ENCODE measurements around the gene VMO1. TPM values are rescaled to one million over a fixed set of nuclear protein-coding genes. Genes with fewer than 3 reads are reported as not detected.
"Not testable (repeated sequence)": the region's sequence is repeated elsewhere in the genome, so short reads cannot be mapped to it uniquely, and the experiment has no call there.

VMO1 gene
- total RNA-seq, 1 donor from 2014 or later = 0.75 TPM

DNA sequence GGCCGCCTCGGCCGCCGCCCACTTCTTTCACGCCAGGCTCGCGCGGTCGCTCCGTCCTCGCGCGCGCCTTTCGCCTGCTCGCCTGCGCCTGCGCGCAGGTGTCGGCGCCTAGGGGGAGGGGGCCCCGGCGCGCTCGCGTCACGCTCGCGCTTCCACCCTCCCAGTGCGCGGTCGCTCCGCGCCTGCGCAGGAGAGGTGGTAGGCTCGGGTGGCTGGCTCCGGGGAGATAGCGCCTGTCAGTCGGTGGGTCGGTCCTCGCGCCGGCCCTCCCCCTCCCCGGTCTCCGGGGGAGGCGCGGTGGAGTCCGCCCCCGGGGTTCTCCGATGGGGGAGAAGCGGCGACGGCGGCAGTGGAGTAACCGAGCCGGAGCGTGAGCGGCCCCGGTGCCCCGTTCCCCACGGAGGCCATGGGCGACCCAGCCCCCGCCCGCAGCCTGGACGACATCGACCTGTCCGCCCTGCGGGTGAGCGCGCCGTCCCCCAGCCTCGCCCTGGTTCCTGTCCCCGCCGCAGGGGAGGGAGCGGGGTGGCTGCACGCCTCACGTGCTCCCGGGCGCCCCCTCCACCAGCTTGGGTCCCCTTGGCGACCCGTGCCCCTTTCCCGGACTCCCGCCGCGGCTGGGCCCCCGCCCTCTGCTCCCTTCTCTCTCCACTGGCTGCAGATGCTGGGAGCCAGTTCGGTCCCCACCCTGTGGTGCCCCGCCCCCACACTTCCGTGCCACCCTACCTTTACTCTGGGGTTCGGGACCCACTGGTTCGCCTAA lies 47.2 kb upstream of the VMO1 start, which contains the start of gene MINK1:
MINK1 (plus strand) TSS at position 163 of the 763 bp plus-strand sequence; CDS start at position 407, 244 bp downstream.
- H3K9me3 Mint-ChIP-seq (ENCODE audit: unreplicated experiment) = no peaks in the 10 kb centered on the region
- H3K27ac ChIP-seq (ENCODE audit: low read depth, low read length) = peak within 1 kb of the TSS; percentile 78
- peak within 1 kb of the TSS; percentile 91 for H3K4me3 Mint-ChIP-seq (ENCODE audit: unreplicated experiment)
- DNase-seq (ENCODE audit: low read depth) (peak; percentile 72), FAIRE-seq (no peak)
- H3K4me1 ChIP-seq (ENCODE audit: insufficient read depth, low read length) = peaks cover 11% of the 10 kb centered on the region
- peak within 1 kb of the TSS; percentile 86 for H3K9ac ChIP-seq (ENCODE audit: low read length)
- TF ChIP-seq CTCF (IDR thresholded peaks at IDR 0.05; ENCODE audit: insufficient read depth, low read depth, low read length) (no peak), EZH2 (IDR thresholded peaks at IDR 0.05; ENCODE audit: insufficient read depth, low read length) (no peak)
- peaks cover 19% of the 10 kb centered on the region for H3K4me1 Mint-ChIP-seq (ENCODE audit: low read depth, unreplicated experiment)
- H3K27ac Mint-ChIP-seq (ENCODE audit: unreplicated experiment) = peak within 1 kb of the TSS; percentile 94
- H2AFZ ChIP-seq (ENCODE audit: low read depth, low read length) = peak within 1 kb of the TSS; percentile 89
- H3K36me3 ChIP-seq (ENCODE audit: insufficient read depth, low read length) = no peaks in the 10 kb centered on the region
- H3K4me2 ChIP-seq (ENCODE audit: low read length) = peak within 1 kb of the TSS; percentile 100
- H3K79me2 ChIP-seq (ENCODE audit: insufficient read depth, low read length) = peaks cover 48% of the 10 kb centered on the region
- no peaks in the 10 kb centered on the region for H3K27me3 ChIP-seq (ENCODE audit: insufficient read depth, low read length)
- H3K36me3 Mint-ChIP-seq (ENCODE audit: low read depth, unreplicated experiment) = peaks cover 8% of the 10 kb centered on the region
- H4K20me1 ChIP-seq (ENCODE audit: insufficient read depth, low read length) = peaks cover 44% of the 10 kb centered on the region
- peak within 1 kb of the TSS; percentile 76 for H3K4me3 ChIP-seq (ENCODE audit: insufficient read depth, low read depth, low read length)
- H3K9me3 ChIP-seq (ENCODE audit: insufficient read depth, low read depth, low read length) = no peaks in the 10 kb centered on the region
- no peaks in the 10 kb centered on the region for H3K27me3 Mint-ChIP-seq (ENCODE audit: low read depth, unreplicated experiment)

DNA sequence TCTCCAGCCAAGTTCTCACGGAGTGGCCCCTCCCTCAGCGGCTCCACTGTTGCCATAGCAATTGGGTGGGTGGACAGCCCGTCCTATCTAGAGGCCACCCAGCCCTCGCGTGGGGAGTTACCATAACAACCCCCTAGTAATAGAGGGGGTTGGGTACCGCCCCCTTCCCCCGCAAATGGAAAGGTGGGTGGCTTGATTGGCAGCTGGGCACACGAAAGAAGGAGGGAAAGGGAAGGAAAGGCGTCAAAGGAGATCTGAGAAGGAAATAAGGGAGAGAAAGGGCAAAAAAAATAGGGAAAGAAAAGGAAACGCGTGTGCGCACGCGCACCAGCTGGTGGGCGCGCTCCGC lies 46.6 kb upstream of the VMO1 start:
- Histone ChIP-seq H2AFZ (ENCODE audit: low read depth, low read length) (peak overlapping the region; percentile 89), H3K79me2 (ENCODE audit: insufficient read depth, low read length) (peaks cover 43% of the 10 kb centered on the region), H3K4me2 (ENCODE audit: low read length) (peak overlapping the region; percentile 100), H4K20me1 (ENCODE audit: insufficient read depth, low read length) (peaks cover 39% of the 10 kb centered on the region), H3K4me1 (ENCODE audit: insufficient read depth, low read length) (peaks cover 11% of the 10 kb centered on the region), H3K9ac (ENCODE audit: low read length) (peak overlapping the region; percentile 86), H3K27ac (ENCODE audit: low read depth, low read length) (peak overlapping the region; percentile 78), H3K4me3 (ENCODE audit: insufficient read depth, low read depth, low read length) (peak overlapping the region; percentile 76)
- peak overlapping the region; percentile 94 for H3K27ac Mint-ChIP-seq (ENCODE audit: unreplicated experiment)
- not testable (repeated sequence) for H3K27me3 ChIP-seq (ENCODE audit: insufficient read depth, low read length); H3K9me3 ChIP-seq (ENCODE audit: insufficient read depth, low read depth, low read length); H3K9me3 Mint-ChIP-seq (ENCODE audit: unreplicated experiment); H3K27me3 Mint-ChIP-seq (ENCODE audit: low read depth, unreplicated experiment); H3K36me3 ChIP-seq (ENCODE audit: insufficient read depth, low read length); H3K36me3 Mint-ChIP-seq (ENCODE audit: low read depth, unreplicated experiment); DNase-seq (ENCODE audit: low read depth); FAIRE-seq
- H3K4me1 Mint-ChIP-seq (ENCODE audit: low read depth, unreplicated experiment) = peaks cover 19% of the 10 kb centered on the region
- peak overlapping the region; percentile 91 for H3K4me3 Mint-ChIP-seq (ENCODE audit: unreplicated experiment)

- H3K4me2 ChIP-seq (ENCODE audit: low read length) = no peak overlapping the region
- no peak overlapping the region for H2AFZ ChIP-seq (ENCODE audit: low read depth, low read length)
- peaks cover 9% of the 10 kb centered on the region for H3K36me3 Mint-ChIP-seq (ENCODE audit: low read depth, unreplicated experiment)
- H3K9me3 ChIP-seq (ENCODE audit: insufficient read depth, low read depth, low read length) = no peaks in the 10 kb centered on the region
- no peaks in the 10 kb centered on the region for H3K36me3 ChIP-seq (ENCODE audit: insufficient read depth, low read length)
- H3K27me3 Mint-ChIP-seq (ENCODE audit: low read depth, unreplicated experiment) = no peaks in the 10 kb centered on the region
- no peaks in the 10 kb centered on the region for H3K4me1 Mint-ChIP-seq (ENCODE audit: low read depth, unreplicated experiment)
- H3K27me3 ChIP-seq (ENCODE audit: insufficient read depth, low read length) = no peaks in the 10 kb centered on the region
- H3K4me3 Mint-ChIP-seq (ENCODE audit: unreplicated experiment) = no peak overlapping the region
- no peak overlapping the region for H3K9ac ChIP-seq (ENCODE audit: low read length)
- no peaks in the 10 kb centered on the region for H3K9me3 Mint-ChIP-seq (ENCODE audit: unreplicated experiment)
- DNase-seq (ENCODE audit: low read depth) = no peak
- no peak overlapping the region for H3K4me3 ChIP-seq (ENCODE audit: insufficient read depth, low read depth, low read length)
- TF ChIP-seq CTCF (IDR thresholded peaks at IDR 0.05; ENCODE audit: insufficient read depth, low read depth, low read length) (no peak), EZH2 (IDR thresholded peaks at IDR 0.05; ENCODE audit: insufficient read depth, low read length) (no peak)
- FAIRE-seq = no peak
- H3K27ac ChIP-seq (ENCODE audit: low read depth, low read length) = no peak overlapping the region
- no peak overlapping the region for H3K27ac Mint-ChIP-seq (ENCODE audit: unreplicated experiment)
- H3K79me2 ChIP-seq (ENCODE audit: insufficient read depth, low read length) = no peaks in the 10 kb centered on the region
- no peaks in the 10 kb centered on the region for H3K4me1 ChIP-seq (ENCODE audit: insufficient read depth, low read length)
- H4K20me1 ChIP-seq (ENCODE audit: insufficient read depth, low read length) = no peaks in the 10 kb centered on the region
Measured at GRCh38 chr17:4827399-4827798, 41.2 kb upstream of the VMO1 start.
